Stimulated activated memory B cell treated with anti-CD40 and anti-IgM and Interleukin-4, amounts not matched to agents 10 μg/mL and 1 μg/mL and 100 μg/mL, for 72 hours (primary cell): Measurements from ENCODE around the gene PEX26.
"Not testable (repeated sequence)": the region's sequence is repeated elsewhere in the genome, so short reads cannot be mapped to it uniquely, and the experiment has no call there.

ENCODE experiments used
- ATAC-seq: fragments of 150-1000 bp; cut with Tn5 transposase; 2 replicates; pipeline ENCODE4 v1.10.0; 2021
- H3K27ac Mint-ChIP-seq: one replicate; pipeline ENCODE4 v1.8.0; 2022; ENCODE audit warnings: mild to moderate bottlenecking, mixed read lengths
- H3K27me3 Mint-ChIP-seq: one replicate; pipeline ENCODE4 v1.8.0; 2022; ENCODE audit warnings: mixed read lengths
- H3K36me3 Mint-ChIP-seq: one replicate; pipeline ENCODE4 v1.8.0; 2022; ENCODE audit warnings: mixed read lengths
- H3K4me1 Mint-ChIP-seq: one replicate; pipeline ENCODE4 v1.8.0; 2022; ENCODE audit warnings: mixed read lengths
- H3K4me3 Mint-ChIP-seq: one replicate; pipeline ENCODE4 v1.8.0; 2022; ENCODE audit warnings: mild to moderate bottlenecking, moderate library complexity, mixed read lengths
- H3K9me3 Mint-ChIP-seq: one replicate; pipeline ENCODE4 v1.8.0; 2022; ENCODE audit warnings: mixed read lengths

The PEX26 gene

GRCh38 chr22:18111759-18112330, 34.1 kb downstream of the PEX26 start:
- peaks cover 41% of the 10 kb centered on the region for H3K4me1 Mint-ChIP-seq
- peaks cover 5% of the 10 kb centered on the region for H3K36me3 Mint-ChIP-seq
- H3K27ac Mint-ChIP-seq, result peak overlapping the region; percentile 36
- H3K27me3 Mint-ChIP-seq, result peaks cover 30% of the 10 kb centered on the region
- no peak for ATAC-seq
- H3K9me3 Mint-ChIP-seq, result peaks cover 3% of the 10 kb centered on the region
- H3K4me3 Mint-ChIP-seq, result no peak overlapping the region

GRCh38 chr22:18112440-18112839, 34.6 kb downstream of the PEX26 start:
- H3K27me3 Mint-ChIP-seq, result peaks cover 30% of the 10 kb centered on the region
- no peak for ATAC-seq
- H3K9me3 Mint-ChIP-seq, result no peaks in the 10 kb centered on the region
- H3K27ac Mint-ChIP-seq, result no peak overlapping the region
- peaks cover under 1% of the 10 kb centered on the region for H3K36me3 Mint-ChIP-seq
- peaks cover 37% of the 10 kb centered on the region for H3K4me1 Mint-ChIP-seq
- H3K4me3 Mint-ChIP-seq, result no peak overlapping the region

- H3K4me3 Mint-ChIP-seq, result no peak overlapping the region
Measured at GRCh38 chr22:18113680-18114394, 36.0 kb downstream of the PEX26 start.

DNA sequence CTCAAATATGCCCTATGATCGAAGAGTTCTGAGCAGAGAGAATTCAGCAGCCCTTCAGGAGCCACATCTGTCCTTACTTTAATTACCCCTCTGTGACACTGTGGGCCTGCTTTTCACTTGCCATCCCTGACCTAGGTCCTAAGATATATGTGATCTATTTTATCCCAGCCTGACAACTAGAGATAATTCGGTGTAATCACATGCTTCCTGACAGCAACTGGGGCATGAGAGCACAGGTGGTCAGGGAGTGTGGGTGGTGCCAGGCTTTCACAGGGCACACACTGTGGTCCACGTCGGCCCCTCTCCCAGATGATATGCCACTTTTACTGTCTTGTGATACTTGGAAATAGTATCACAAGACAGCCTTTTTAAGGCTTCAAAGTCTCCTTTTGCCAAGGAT, 36.7 kb downstream of the PEX26 start:
- Mint-ChIP-seq H3K27me3 (peaks cover 22% of the 10 kb centered on the region), H3K9me3 (no peaks in the 10 kb centered on the region), H3K27ac (no peak overlapping the region), H3K4me3 (no peak overlapping the region), H3K4me1 (peaks cover 37% of the 10 kb centered on the region), H3K36me3 (no peaks in the 10 kb centered on the region)
- ATAC-seq, result no peak

More at GRCh38 chr22:18113680-18114394, 36.0 kb downstream of the PEX26 start:
- Mint-ChIP-seq H3K36me3 (no peaks in the 10 kb centered on the region), H3K27me3 (peaks cover 28% of the 10 kb centered on the region), H3K27ac (no peak overlapping the region), H3K9me3 (no peaks in the 10 kb centered on the region), H3K4me1 (peaks cover 37% of the 10 kb centered on the region)
- no peak for ATAC-seq

DNA sequence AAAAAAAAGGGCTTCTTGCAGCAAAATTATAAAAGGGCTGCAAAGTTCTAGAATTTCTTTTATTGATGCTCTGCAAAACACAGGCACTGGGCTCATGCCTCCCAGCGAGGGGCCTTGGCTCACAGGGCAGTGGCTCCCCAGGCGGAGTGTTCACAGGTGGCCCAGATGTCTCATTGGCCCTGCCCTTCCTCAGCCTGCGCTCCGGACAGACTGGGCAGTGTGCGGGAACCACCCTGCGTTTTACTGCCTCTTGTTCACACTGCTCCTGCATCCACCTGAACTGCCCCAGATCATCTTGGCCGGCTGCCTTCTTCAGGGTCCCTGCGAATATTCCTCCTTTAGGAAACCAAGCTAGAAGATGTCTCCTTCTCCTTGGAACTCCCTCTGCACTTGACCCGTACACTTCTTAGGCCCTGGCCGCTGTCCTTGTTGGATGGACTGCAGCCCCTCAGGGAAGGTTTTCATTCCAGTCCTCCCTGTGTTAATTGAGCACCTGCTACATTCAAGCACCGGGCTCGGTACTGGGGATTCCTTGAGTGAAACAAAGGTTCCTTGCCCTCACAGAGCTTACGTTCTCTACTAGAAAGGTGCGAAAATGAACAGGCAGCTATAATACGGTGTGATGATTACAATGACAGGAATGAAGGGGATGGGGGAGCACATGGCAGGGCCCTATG, 37.3 kb downstream of the PEX26 start:
- H3K4me3 Mint-ChIP-seq, result no peak overlapping the region

DNA sequence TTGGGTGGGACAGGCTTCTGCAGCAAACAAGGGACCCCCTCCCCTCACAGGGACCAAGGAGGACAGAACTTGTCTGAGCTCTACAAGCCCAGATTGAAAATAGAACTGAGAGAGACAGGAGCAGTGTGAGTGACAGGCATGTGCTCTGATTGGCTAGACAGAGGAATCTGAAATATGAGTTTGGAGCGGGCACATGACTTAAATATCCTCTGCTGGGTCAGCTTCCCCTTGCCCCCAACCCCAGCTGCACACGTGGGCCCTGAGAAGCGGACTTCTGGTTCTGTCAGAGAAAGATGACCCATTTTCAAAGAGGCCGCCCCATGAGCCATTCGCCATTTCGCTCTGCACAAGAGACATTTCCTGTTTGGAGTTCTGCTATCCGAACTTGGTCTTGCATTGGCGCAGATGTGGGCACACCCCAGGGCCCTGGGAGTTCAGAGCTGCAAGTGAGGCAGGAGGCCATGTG, 38.1 kb downstream of the PEX26 start:
- peaks cover 33% of the 10 kb centered on the region for H3K4me1 Mint-ChIP-seq
- no peak overlapping the region for H3K4me3 Mint-ChIP-seq
- H3K36me3 Mint-ChIP-seq, result no peaks in the 10 kb centered on the region
- H3K9me3 Mint-ChIP-seq, result no peaks in the 10 kb centered on the region
- ATAC-seq, result no peak
- peaks cover 7% of the 10 kb centered on the region for H3K27me3 Mint-ChIP-seq
- H3K27ac Mint-ChIP-seq, result no peak overlapping the region

More for the DNA sequence above, 37.3 kb downstream of the PEX26 start:
- H3K27ac Mint-ChIP-seq, result no peak overlapping the region
- no peaks in the 10 kb centered on the region for H3K36me3 Mint-ChIP-seq
- H3K9me3 Mint-ChIP-seq, result no peaks in the 10 kb centered on the region
- peaks cover 37% of the 10 kb centered on the region for H3K4me1 Mint-ChIP-seq
- H3K27me3 Mint-ChIP-seq, result peaks cover 16% of the 10 kb centered on the region
- no peak for ATAC-seq

DNA sequence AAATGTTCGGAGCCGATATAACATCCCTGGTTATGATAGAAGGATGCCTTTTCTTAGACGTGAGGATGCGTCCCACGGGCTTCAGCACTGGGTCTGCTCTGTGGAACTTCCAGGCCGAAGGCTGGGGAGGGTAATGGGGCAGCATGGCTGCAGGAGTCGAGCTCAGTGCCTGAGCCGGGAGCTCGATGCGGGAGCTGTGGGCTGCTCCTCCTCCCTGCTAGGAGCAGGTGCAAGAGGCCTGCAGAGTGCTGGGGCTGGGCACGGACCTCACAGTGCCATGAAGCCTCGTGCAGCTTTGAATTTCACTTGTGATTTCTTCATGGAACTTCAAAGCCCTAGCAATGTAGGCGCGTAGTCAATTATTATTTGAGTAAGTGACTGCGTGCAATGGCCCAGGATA, 38.8 kb downstream of the PEX26 start:
- Mint-ChIP-seq H3K4me1 (peaks cover 28% of the 10 kb centered on the region), H3K36me3 (no peaks in the 10 kb centered on the region), H3K9me3 (no peaks in the 10 kb centered on the region), H3K27me3 (peaks cover under 1% of the 10 kb centered on the region), H3K27ac (no peak overlapping the region), H3K4me3 (no peak overlapping the region)
- no peak for ATAC-seq

- Mint-ChIP-seq H3K36me3 (no peaks in the 10 kb centered on the region), H3K9me3 (no peaks in the 10 kb centered on the region), H3K4me1 (peaks cover 25% of the 10 kb centered on the region), H3K27me3 (no peaks in the 10 kb centered on the region), H3K27ac (no peak overlapping the region), H3K4me3 (no peak overlapping the region)
- no peak for ATAC-seq
Measured at GRCh38 chr22:18118345-18118915, 40.6 kb downstream of the PEX26 start.

DNA sequence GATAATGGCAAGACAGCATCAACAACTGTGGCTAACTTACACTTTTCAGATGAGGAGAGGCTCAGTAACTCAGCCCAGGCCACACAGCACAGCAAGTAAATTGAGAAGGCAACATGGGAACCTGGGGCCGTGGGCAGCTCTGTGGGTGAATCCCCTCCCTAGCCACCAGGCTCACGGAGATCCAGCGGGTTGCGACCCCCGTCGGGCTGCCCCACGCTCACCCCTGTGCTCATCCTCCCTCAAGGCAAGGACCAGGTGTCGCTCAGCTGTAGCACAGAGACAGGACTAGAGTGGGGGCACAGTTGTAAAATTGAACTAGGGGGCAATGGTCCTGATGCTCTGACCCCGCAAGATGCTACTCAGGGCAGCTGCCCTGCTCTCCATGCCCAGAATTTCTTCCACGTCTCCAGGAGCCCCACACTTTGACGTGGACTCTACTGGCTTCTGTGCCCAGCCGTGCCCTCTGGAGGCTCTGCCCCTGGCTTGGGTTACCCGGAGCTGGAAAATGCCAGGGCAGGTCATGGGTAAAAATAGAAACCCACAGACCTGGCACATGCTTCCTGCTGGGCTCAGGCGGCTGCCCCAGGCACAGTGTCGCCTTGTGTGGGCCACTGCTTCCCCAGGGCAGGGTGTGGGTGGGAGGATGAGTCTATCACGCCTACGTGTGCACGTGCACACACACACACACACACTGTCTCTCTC, 41.8 kb downstream of the PEX26 start:
- no peak for ATAC-seq
- no peak overlapping the region for H3K27ac Mint-ChIP-seq
- H3K4me3 Mint-ChIP-seq, result no peak overlapping the region
- H3K4me1 Mint-ChIP-seq, result peaks cover 14% of the 10 kb centered on the region
- H3K36me3 Mint-ChIP-seq, result peaks cover 8% of the 10 kb centered on the region
- no peaks in the 10 kb centered on the region for H3K27me3 Mint-ChIP-seq
- no peaks in the 10 kb centered on the region for H3K9me3 Mint-ChIP-seq

DNA sequence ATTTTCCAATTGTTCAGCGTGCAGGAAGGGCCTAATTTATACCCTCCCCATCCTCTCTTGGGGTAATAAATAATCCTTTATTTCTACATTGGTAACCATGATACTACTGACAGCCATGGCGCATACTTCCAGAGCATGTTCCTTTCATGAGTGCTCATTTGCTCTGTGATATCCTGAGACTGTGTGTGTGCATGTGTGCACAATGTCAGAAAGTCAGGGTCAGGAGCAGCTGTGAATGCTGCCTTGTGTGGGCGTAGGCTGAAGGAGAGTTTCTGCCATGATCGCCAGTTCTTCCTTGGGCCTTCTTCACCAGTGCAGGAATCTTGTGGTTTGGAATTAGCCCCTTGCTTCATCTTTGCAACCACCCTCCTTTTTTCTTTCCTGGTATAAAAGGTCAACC, 43.1 kb downstream of the PEX26 start:
- H3K36me3 Mint-ChIP-seq, result peaks cover 8% of the 10 kb centered on the region
- no peaks in the 10 kb centered on the region for H3K9me3 Mint-ChIP-seq
- peaks cover 13% of the 10 kb centered on the region for H3K4me1 Mint-ChIP-seq
- no peak overlapping the region for H3K27ac Mint-ChIP-seq
- no peaks in the 10 kb centered on the region for H3K27me3 Mint-ChIP-seq
- ATAC-seq, result no peak
- H3K4me3 Mint-ChIP-seq, result no peak overlapping the region

- Mint-ChIP-seq H3K27me3 (no peaks in the 10 kb centered on the region), H3K27ac (no peak overlapping the region), H3K9me3 (no peaks in the 10 kb centered on the region), H3K4me3 (no peak overlapping the region), H3K36me3 (peaks cover 12% of the 10 kb centered on the region), H3K4me1 (peaks cover 13% of the 10 kb centered on the region)
- no peak for ATAC-seq
Measured at GRCh38 chr22:18121506-18121905, 43.7 kb downstream of the PEX26 start.

DNA sequence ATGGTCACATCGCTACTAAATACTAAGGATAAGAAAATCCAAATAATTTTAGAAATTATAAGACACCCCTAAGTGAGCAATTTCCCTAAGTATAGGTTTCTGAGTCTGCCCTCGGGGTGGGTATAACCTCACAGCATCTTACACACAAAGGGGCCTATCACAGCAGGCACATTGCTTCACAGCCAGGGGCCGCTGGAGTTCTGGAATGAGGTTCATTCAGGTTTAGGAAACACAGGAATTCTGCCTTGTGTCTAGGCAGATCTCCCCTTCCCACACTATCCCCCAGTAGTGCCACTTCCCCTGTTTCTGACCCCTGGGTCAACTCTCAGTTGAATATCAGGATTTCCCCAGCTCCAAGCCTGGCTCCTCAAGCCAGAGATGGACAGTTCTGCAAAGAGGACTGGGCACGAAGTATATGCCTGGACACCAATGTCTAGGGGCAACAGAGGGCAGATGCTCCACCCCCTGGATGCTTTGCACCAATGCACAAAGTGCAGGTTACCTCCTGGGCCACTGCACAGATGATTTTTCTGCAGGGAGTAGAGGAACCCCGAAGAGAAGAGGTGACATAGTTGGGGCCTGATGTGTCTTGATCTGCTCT, 44.3 kb downstream of the PEX26 start:
- no peak overlapping the region for H3K4me3 Mint-ChIP-seq
- no peak overlapping the region for H3K27ac Mint-ChIP-seq
- no peaks in the 10 kb centered on the region for H3K27me3 Mint-ChIP-seq
- peaks cover 13% of the 10 kb centered on the region for H3K4me1 Mint-ChIP-seq
- ATAC-seq, result no peak
- no peaks in the 10 kb centered on the region for H3K9me3 Mint-ChIP-seq
- H3K36me3 Mint-ChIP-seq, result peaks cover 17% of the 10 kb centered on the region

- not testable (repeated sequence) for H3K27ac Mint-ChIP-seq, H3K4me3 Mint-ChIP-seq, ATAC-seq, H3K27me3 Mint-ChIP-seq, H3K9me3 Mint-ChIP-seq
- H3K4me1 Mint-ChIP-seq, result peaks cover 13% of the 10 kb centered on the region
- H3K36me3 Mint-ChIP-seq, result peaks cover 18% of the 10 kb centered on the region
Measured at GRCh38 chr22:18123476-18124025, 45.8 kb downstream of the PEX26 start.

DNA sequence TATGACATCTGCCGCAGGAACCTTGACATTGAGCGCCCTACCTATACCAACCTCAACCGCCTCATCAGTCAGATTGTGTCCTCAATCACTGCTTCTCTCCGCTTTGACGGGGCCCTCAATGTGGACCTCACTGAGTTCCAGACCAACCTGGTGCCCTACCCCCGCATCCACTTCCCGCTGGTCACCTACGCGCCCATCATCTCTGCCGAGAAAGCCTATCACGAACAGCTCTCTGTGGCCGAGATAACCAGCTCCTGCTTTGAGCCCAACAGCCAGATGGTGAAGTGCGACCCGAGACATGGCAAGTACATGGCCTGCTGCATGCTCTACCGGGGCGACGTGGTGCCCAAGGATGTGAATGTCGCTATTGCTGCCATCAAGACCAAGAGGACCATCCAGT, 48.8 kb downstream of the PEX26 start:
- H3K4me1 Mint-ChIP-seq, result no peaks in the 10 kb centered on the region
- H3K27me3 Mint-ChIP-seq, result no peaks in the 10 kb centered on the region
- ATAC-seq, result no peak
- no peak overlapping the region for H3K4me3 Mint-ChIP-seq
- H3K9me3 Mint-ChIP-seq, result no peaks in the 10 kb centered on the region
- H3K27ac Mint-ChIP-seq, result no peak overlapping the region
- peaks cover 25% of the 10 kb centered on the region for H3K36me3 Mint-ChIP-seq
